Left lung (tissue), 10 donors: Measurements from ENCODE around the gene FETUB. TPM values are rescaled to one million over a fixed set of nuclear protein-coding genes. Genes with fewer than 3 reads are reported as not detected.

ENCODE experiments used
- ATAC-seq: fragments of 200-7000 bp; cut with Tn5 transposase; one replicate; pipeline ENCODE4 v1.9.1; 2020; ENCODE audit warnings: moderate library complexity
- DNase-seq, 4 donors: peaks; one replicate each; pipeline ENCODE4 v3.0.0-alpha.2; 2013 to 2020
- H3K27ac ChIP-seq, 2 donors: fragments of 200-600 bp; sonication (generic) in 1 of 2; one replicate each; pipeline versions ENCODE4 v1.5.0 to v1.8.0; 2020 to 2021
- H3K27me3 ChIP-seq, 2 donors: fragments of 200-600 bp; sonication (generic) in 1 of 2; one replicate each; pipeline versions ENCODE4 v1.5.0 to v1.8.0; 2020 to 2021
- H3K36me3 ChIP-seq, 2 donors: fragments of 200-600 bp; sonication (generic) in 1 of 2; one replicate each; pipeline versions ENCODE4 v1.5.0 to v1.8.0; 2020 to 2021
- H3K4me1 ChIP-seq, 2 donors: fragments of 200-600 bp; one replicate each; pipeline ENCODE4 v1.8.0; 2021
- H3K4me3 ChIP-seq, 2 donors: fragments of 200-600 bp; sonication (generic) in 1 of 2; one replicate each; pipeline versions ENCODE4 v1.5.0 to v1.8.0; 2020 to 2021; ENCODE audit warnings: mild to moderate bottlenecking in 1 of 2
- H3K9me3 ChIP-seq, 2 donors: fragments of 200-600 bp; sonication (generic) in 1 of 2; one replicate each; pipeline versions ENCODE4 v1.5.0 to v1.8.0; 2020 to 2021
- CTCF ChIP-seq, 2 donors: fragments of 200-600 bp; sonication (generic) in 1 of 2; IDR thresholded peaks; one replicate each; pipeline versions ENCODE4 v1.5.0 to v1.8.0; 2021; ENCODE audit warnings: antibody characterized with exemption in 2 of 2
- intact Hi-C, 2 donors: fragments of 100-400 bp; cut with DNase I; formaldehyde crosslinking; loops; one replicate each; pipeline versions ENCODE4 v1.11.2 to v1.14.2; 2022
- polyA plus RNA-seq, 6 donors: library from polyadenylated mRNA; unstranded; fragments of 120-200 nt; gene quantifications; one replicate each; pipeline ENCODE4 v1.2.1, GENCODE V29; 2013; ENCODE audit not compliant: insufficient read length in 6 of 6
- total RNA-seq, 2 donors: library from RNA; stranded (reverse); fragmentation: NEBNext Ultra II Directional; extraction: Animal tissue kit (Norgen Biotek cat#: 25700); gene quantifications; one replicate each; pipeline ENCODE4 v1.2.1, GENCODE V29; 2021
- donor health status: DM: no; HTN: yes; CAD: no.
- donor health status: DM: no; HTN: no; CAD: no.

Gene FETUB
- total and polyA plus RNA-seq, 8 donors: not detected

DNA sequence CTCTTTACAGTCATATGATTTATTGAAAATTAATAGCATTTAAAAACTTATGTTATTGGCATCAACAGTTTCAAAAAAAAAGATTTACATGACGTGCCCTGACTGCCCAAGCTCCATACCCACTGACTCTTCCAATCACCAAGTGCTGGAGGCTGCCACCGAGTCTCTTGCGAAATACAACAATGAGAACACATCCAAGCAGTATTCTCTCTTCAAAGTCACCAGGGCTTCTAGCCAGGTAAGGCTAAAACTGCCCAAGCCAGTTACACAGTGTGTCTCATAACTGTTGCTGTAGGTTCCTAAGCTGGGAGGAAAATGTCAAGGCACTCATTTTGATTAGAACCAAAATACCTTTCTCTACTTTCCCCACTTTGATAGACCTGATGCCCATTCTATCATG is 4.5 kb downstream of the FETUB start:
- no peak overlapping the region for H3K27ac ChIP-seq
- H3K4me1 ChIP-seq: no peaks in the 10 kb centered on the region
- DNase-seq (peak in 2 of 4 donors; percentile 10 to 49), ATAC-seq (peak; percentile 85)
- intact Hi-C loops: no loop called here
- no peaks in the 10 kb centered on the region for H3K36me3 ChIP-seq
- H3K4me3 ChIP-seq: no peak overlapping the region
- peaks cover 0 to 26% of the 10 kb centered on the region in 2 donors for H3K27me3 ChIP-seq
- H3K9me3 ChIP-seq: no peaks in the 10 kb centered on the region
- TF ChIP-seq CTCF (IDR thresholded peaks at IDR 0.05): no peak

GRCh38 chr3:186646106-186646505 is 5.9 kb downstream of the FETUB start:
- no peak for ATAC-seq
- Histone ChIP-seq H3K27me3 (peaks cover 0 to 22% of the 10 kb centered on the region in 2 donors), H3K36me3 (no peaks in the 10 kb centered on the region), H3K4me1 (no peaks in the 10 kb centered on the region), H3K4me3 (no peak overlapping the region), H3K27ac (no peak overlapping the region), H3K9me3 (no peaks in the 10 kb centered on the region)
- TF ChIP-seq CTCF (IDR thresholded peaks at IDR 0.05): no peak
- intact Hi-C loops: no loop called here
- DNase-seq: no peak

DNA sequence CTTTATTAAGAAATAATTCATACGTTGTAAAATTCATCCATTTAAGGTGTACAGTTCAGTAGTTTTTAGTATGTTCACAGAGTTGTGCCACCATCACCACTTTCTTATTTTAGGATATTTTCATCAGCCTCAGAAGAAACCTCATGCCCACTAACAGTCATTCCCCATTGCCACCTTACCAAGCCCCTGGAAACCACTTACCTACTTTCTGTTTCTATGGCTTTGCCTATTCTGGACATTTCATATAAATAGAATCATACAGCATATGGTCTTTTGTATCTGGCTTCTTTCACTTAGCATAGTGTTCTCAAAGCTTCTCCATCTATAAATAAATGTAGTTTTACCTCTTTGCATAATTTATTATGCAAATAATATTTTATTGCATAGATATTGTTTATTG is 6.6 kb downstream of the FETUB start:
- no peak overlapping the region for H3K4me3 ChIP-seq
- H3K36me3 ChIP-seq: no peaks in the 10 kb centered on the region
- H3K27ac ChIP-seq: no peak overlapping the region
- TF ChIP-seq CTCF (IDR thresholded peaks at IDR 0.05): no peak
- peaks cover 0 to 20% of the 10 kb centered on the region in 2 donors for H3K27me3 ChIP-seq
- H3K4me1 ChIP-seq: no peaks in the 10 kb centered on the region
- no peak for DNase-seq
- intact Hi-C loops: no loop called here
- no peak for ATAC-seq
- no peaks in the 10 kb centered on the region for H3K9me3 ChIP-seq

- Histone ChIP-seq H3K36me3 (no peaks in the 10 kb centered on the region), H3K4me1 (no peaks in the 10 kb centered on the region), H3K9me3 (no peaks in the 10 kb centered on the region), H3K4me3 (no peak overlapping the region), H3K27ac (no peak overlapping the region), H3K27me3 (peaks cover 0 to 6% of the 10 kb centered on the region in 2 donors)
- intact Hi-C loops: no loop called here
- DNase-seq: no peak
- TF ChIP-seq CTCF (IDR thresholded peaks at IDR 0.05): no peak
- ATAC-seq: no peak
These were observed 8.7 kb downstream of the FETUB start for GRCh38 chr3:186648851-186649250.

GRCh38 chr3:186651678-186652215 is 11.5 kb downstream of the FETUB start:
- Histone ChIP-seq H3K27ac (no peak overlapping the region), H3K4me1 (no peaks in the 10 kb centered on the region), H3K9me3 (no peaks in the 10 kb centered on the region), H3K4me3 (no peak overlapping the region), H3K27me3 (peaks cover 0 to 18% of the 10 kb centered on the region in 2 donors), H3K36me3 (no peaks in the 10 kb centered on the region)
- ATAC-seq: peak; percentile 97
- intact Hi-C loops: no loop called here
- DNase-seq: no peak
- no peak for TF ChIP-seq CTCF (IDR thresholded peaks at IDR 0.05)
